ENCODE data around the gene EDDM13.
"Not testable (repeated sequence)": the region's sequence is repeated elsewhere in the genome, so short reads cannot be mapped to it uniquely, and the experiment has no call there.

EDDM13 gene

GRCh38 chr19:56294549-56294948, 22.0 kb downstream of the EDDM13 start:
- DNase-seq (ENCODE audit: insufficient read length, low spot score) = no peak
- no peak for FAIRE-seq

DNA sequence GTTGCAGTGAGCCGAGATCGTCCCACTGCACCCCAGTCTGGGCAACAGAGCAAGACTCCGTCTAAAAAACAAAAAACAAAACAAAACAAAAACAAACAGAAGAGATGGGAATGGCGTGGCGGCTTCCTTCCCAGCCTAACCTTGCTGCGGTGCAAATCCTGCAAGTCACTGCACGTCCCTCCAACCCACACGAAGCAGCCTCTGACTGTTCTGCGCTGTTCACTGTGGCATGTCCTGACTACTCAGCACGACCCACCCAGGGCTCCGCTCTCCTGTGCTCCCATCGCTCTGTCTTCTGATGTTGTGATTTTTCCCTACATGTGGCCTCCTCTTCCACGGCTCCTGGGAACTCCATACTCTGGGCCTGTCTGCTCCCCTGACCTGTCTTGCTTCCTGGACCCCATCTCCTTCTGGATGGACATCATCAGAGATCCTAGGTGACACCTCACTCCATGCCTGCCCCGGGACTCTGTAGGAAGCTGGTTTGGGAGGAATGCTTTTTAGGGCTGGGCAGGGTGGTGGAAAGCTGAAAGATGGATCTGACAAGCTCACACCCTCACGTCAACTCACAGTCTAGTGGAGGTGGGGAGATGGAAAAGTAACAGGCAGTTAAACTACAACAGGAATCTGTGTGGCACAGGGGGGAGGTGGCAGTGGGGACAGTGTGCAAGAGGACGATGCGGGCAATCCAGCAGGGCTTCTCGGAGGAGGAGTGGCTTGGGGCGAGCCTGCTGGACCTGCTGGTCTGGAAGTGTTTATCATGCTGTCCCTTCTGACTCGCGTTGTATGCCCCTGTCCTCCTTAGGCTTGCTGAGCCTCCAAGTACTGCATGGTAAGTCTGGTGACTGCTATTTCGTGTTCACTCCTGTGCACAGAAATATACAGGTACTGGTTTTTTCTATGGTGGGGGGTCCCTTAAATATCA, 23.2 kb downstream of the EDDM13 start:
- FAIRE-seq = no peak
- DNase-seq (ENCODE audit: insufficient read length, low spot score) = no peak

DNA sequence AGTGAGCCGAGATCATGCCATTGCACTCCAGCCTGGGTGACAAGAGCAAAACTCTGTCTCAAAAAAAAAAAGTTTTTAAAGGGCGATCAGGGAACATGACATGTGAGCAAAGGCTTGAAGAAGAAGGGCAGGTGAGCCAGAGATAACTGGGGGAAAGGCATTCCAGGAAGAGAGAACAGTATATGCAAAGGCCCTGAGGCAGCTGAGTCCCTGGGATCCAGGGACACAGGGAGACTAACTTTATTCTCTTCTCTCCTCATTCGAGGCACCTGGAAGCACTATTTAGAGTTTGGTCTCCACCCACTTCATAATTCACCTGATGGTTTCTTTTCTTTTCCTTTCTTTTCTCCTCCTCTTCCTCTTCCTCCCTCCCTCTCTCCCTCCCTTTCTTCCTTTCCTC, 24.5 kb downstream of the EDDM13 start:
- no peak for DNase-seq (ENCODE audit: insufficient read length, low spot score)
- FAIRE-seq = no peak

- no peak for DNase-seq (ENCODE audit: insufficient read length, low spot score)
- no peak for FAIRE-seq
These were observed 27.1 kb downstream of the EDDM13 start for GRCh38 chr19:56299688-56300087.

DNA sequence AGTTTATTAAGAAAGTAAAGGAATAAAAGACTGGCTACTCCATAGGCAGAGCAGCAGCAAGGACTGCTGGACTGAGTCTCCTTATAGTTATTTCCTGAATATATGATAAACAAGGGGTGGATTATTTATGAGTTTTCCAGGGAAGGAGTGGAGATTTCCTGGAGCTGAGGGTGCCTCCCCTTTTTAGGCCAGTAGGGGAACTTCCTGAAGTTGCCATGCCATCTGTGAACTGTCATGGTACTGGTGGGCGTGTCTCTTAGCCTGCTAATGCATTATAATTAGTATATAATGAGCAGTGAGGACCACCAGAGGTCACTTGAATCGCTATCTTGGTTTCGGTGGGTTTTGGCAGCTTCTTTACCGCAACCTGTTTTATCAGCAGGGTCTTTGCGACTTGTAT, 28.6 kb downstream of the EDDM13 start:
- FAIRE-seq = no peak
- DNase-seq (ENCODE audit: insufficient read length, low spot score) = no peak

GRCh38 chr19:56301886-56302620, 29.5 kb downstream of the EDDM13 start:
- DNase-seq (ENCODE audit: insufficient read length, low spot score) (no peak), FAIRE-seq (no peak)

- no peak for FAIRE-seq
These were observed 31.7 kb downstream of the EDDM13 start for GRCh38 chr19:56304243-56304642.

DNA sequence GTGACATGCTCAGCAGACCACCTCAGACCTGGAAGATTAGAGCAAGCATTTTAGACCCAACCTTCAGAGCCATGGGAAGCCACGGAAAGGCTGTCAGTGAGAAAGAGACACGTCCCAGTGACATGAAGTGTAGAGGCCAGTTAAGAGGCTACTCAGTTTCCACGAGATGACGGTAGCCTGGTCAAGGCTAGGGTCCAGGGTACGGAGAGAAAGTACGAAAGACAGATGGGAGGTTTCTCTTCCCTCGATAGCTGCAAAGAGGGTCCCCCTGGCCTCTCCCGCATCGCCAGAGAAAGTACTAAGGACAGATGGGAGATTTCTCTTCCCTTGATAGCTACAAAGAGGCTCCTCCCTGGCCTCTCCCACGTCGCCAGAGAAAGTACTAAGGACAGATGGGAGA, 33.5 kb downstream of the EDDM13 start:
- DNase-seq (ENCODE audit: insufficient read length, low spot score) = no peak

More at GRCh38 chr19:56304243-56304642, 31.7 kb downstream of the EDDM13 start:
- no peak for DNase-seq (ENCODE audit: insufficient read length, low spot score)

DNA sequence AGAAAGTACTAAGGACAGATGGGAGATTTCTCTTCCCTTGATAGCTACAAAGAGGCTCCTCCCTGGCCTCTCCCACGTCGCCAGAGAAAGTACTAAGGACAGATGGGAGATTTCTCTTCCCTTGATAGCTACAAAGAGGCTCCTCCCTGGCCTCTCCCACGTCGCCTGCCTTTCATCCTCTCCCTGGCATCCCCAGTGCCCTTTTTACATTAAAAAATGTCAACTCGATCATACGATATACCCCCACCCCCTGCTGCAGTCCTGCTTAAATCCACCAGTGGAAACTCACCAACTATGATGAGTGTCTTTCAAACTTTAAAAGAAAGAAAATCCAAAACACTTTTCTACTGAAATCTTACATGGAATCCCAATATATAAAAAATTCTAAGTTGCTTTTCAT, 34.5 kb downstream of the EDDM13 start:
- not testable (repeated sequence) for FAIRE-seq; DNase-seq (ENCODE audit: insufficient read length, low spot score)

More for the DNA sequence above, 33.5 kb downstream of the EDDM13 start:
- no peak for FAIRE-seq

GRCh38 chr19:56308792-56309191, 36.2 kb downstream of the EDDM13 start:
- no peak for FAIRE-seq
- DNase-seq (ENCODE audit: insufficient read length, low spot score) = no peak

DNA sequence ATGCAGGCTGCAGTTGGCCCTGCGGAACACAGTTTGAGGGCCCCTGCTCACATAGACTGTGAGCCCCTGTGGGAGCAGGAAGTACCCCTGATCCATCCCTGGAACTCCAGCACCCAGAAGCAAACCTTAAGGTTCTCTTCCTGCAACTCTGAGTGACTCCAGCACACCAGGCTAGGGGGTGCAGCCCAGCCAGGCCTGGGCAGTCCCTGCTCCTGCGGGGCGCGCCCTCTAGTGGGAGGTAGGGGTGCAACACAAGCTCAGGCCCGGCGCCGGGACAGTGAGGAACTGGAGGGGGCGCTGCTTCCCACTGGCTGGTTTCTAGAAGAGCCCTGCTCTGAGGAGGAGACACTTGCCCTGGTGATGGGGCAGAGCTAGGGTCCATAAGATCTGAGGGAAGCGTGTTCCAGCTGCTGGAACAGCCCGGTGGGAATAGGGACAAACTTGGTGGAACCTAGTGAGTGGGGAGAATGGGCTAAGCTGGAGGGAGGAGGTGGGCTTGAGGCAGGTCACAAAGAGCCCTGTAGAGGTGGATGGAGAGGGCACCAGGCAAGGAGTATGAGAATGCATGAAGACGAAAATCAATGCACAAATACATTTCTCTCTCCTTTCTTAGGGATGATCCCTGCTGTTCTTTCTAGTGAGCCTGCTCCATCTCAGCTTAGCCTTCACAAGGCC, 37.1 kb downstream of the EDDM13 start:
- DNase-seq (ENCODE audit: insufficient read length, low spot score) (peak; percentile 19), FAIRE-seq (no peak)

- FAIRE-seq (no peak), DNase-seq (ENCODE audit: insufficient read length, low spot score) (no peak)
These were observed 37.9 kb downstream of the EDDM13 start for GRCh38 chr19:56310462-56310861.

DNA sequence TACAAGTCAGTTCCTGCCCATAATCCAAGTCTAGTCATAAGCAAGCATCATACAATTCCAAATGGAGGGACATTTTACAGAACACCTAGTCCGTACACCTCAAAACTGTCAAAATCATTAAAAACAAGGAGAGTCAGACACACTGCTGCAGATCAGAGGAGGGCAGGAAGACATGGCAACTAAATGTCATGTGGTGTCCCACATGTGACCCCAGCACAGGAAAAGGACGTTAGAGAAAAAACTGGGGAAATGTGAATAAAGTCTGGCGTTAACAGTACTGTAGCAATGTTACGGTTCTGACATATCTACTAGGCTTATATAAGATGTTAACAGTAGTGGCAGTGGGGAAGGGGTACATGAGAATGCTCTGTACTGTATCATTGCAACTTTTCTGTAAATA, 39.8 kb downstream of the EDDM13 start:
- FAIRE-seq = no peak

DNA sequence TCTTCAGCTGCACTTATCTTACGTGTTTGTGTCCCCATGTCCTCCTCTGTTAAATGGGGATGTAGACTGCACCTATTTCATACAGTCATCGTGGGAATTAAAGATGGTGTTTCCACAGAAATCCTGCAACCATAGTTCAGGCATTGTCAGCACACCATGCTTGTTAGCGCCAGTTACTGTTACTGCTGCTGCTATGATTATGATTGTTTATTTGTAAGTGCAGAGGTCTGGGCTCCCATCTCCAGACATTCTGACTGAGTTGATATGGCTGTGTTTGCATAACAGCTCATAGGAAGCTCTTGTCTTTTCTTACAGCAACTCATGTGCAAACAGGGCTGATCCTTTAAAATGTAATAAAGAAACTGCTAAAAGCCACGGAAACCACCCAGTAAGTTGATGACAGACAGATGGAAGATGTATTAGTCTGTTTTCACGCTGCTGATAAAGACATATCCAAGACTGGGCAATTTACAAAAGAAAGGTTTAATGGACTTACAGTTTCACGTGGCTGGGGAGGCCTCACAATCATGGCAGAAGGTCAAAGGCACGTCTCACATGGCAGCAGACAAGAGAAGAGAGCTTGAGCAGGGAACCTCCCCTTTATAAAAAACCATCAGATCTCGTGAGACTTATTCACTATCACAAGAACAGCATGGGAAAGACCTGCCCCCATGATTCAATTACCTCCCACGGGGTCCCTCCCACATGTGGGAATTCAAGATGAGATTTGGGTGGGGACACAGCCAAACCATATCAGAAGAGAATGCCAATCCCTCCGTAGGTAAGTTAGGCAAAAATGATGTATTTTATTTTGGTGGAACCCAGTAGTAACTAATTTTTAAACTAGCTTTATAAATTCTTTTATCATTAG, 40.5 kb downstream of the EDDM13 start:
- FAIRE-seq = no peak

More for the DNA sequence above, 39.8 kb downstream of the EDDM13 start:
- DNase-seq (ENCODE audit: insufficient read length, low spot score) = no peak

GRCh38 chr19:56314018-56314380, 41.5 kb downstream of the EDDM13 start:
- DNase-seq (ENCODE audit: insufficient read length, low spot score) (peak; percentile 13), FAIRE-seq (no peak)

More for the DNA sequence above, 40.5 kb downstream of the EDDM13 start:
- no peak for DNase-seq (ENCODE audit: insufficient read length, low spot score)

GRCh38 chr19:56314381-56315076, 42.0 kb downstream of the EDDM13 start, which contains the start of gene ZSCAN5A:
Gene ZSCAN5A, minus strand, starts transcription at chr19:56314839. Its CDS starts 89,793 bp downstream, at chr19:56225046.
- FAIRE-seq (peak; percentile 92), DNase-seq (ENCODE audit: insufficient read length, low spot score) (peak; percentile 94)

GRCh38 chr19:56315077-56315828, 42.7 kb downstream of the EDDM13 start:
- FAIRE-seq (peak; percentile 79), DNase-seq (ENCODE audit: insufficient read length, low spot score) (peak; percentile 97)

DNA sequence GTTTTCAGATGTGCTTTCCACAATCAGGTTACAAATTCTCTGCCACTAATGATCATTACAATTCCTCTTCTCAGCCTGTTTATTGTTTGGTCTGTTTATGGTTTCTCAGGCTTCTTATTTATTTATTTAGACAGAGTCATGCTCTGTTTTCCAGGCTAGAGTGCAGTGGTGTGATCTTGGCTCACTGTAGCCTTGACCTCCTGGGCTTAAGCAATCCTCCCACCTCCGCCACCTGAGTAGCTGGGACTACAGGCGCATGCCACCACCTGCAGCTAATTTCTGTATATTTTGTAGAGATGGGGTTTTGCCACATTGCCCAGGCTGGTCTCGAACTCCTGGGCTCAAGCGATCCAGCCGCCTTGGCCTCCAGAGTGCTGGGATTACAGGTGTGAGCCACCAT, 44.2 kb downstream of the EDDM13 start:
- DNase-seq (ENCODE audit: insufficient read length, low spot score) (no peak), FAIRE-seq (no peak)

- no peak for FAIRE-seq
- DNase-seq (ENCODE audit: insufficient read length, low spot score) = no peak
These were observed 45.2 kb downstream of the EDDM13 start for GRCh38 chr19:56317749-56318148.

Measured in HTR-8/SVneo (cell line).